ENCODE measurements around the gene ANO4. TPM values are rescaled to one million over a fixed set of nuclear protein-coding genes. Genes with fewer than 3 reads are reported as not detected.
"Not testable (repeated sequence)": the region's sequence is repeated elsewhere in the genome, so short reads cannot be mapped to it uniquely, and the experiment has no call there.

ANO4 gene
- total RNA-seq, 4 donors from 2014 or later: 0.06 TPM; not detected in 3

DNA sequence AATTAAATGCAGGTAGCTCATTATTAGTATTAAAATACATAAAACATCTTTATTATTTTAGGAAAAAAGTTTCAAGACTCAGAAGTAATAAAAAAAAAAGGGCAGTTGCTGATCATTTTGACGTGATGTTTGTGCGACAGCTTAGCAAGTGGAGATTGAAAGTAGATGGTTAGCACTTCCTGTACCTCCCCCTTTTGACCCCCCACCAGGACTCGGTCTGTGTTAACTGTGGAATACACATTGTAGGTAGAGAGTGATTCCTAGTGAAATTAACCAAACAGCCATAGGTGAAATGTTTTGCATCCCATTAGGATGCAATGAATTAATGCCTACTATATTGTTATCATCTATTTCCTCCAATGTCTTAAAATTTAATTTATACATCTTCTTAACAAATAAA is 294.7 kb downstream of the ANO4 start:
- WGBS, 2 donors: 74 to 83% methylated on average over 3 of the region's 3 CpGs
- DNase-seq (ENCODE audit: low spot score in 2 of 2): no peak
- intact Hi-C loops (cut with DNase I; ENCODE audit: low total_unique reads): no loop called here
- TF ChIP-seq, protein P1, sequence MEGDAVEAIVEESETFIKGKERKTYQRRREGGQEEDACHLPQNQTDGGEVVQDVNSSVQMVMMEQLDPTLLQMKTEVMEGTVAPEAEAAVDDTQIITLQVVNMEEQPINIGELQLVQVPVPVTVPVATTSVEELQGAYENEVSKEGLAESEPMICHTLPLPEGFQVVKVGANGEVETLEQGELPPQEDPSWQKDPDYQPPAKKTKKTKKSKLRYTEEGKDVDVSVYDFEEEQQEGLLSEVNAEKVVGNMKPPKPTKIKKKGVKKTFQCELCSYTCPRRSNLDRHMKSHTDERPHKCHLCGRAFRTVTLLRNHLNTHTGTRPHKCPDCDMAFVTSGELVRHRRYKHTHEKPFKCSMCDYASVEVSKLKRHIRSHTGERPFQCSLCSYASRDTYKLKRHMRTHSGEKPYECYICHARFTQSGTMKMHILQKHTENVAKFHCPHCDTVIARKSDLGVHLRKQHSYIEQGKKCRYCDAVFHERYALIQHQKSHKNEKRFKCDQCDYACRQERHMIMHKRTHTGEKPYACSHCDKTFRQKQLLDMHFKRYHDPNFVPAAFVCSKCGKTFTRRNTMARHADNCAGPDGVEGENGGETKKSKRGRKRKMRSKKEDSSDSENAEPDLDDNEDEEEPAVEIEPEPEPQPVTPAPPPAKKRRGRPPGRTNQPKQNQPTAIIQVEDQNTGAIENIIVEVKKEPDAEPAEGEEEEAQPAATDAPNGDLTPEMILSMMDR (IDR thresholded peaks at IDR 0.05): no peak
- TF ChIP-seq POLR2A (IDR thresholded peaks at IDR 0.05): no peak
- no peak overlapping the region for H3K4me3 ChIP-seq (ENCODE audit: low read depth, poor library complexity, severe bottlenecking)

DNA sequence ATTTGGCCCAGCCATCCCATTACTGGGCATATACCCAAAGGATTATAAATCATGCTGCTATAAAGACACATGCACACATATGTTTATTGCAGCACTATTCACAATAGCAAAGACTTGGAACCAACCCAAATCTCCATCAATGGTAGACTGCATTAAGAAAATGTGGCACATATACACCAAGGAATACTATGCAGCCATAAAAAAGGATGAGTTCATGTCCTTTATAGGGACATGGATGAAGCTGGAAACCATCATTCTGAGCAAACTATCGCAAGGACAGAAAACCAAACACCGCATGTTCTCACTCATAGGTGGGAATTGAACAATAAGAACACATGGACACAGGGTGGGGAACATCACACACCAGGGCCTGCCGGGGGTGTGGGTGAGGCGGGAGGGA is 295.6 kb downstream of the ANO4 start:
- H3K4me3 ChIP-seq (ENCODE audit: low read depth, poor library complexity, severe bottlenecking); intact Hi-C loops (cut with DNase I; ENCODE audit: low total_unique reads); DNase-seq (ENCODE audit: low spot score in 2 of 2): not testable (repeated sequence)
- WGBS, 2 donors: 96% methylated on average over 4 of the region's 4 CpGs

DNA sequence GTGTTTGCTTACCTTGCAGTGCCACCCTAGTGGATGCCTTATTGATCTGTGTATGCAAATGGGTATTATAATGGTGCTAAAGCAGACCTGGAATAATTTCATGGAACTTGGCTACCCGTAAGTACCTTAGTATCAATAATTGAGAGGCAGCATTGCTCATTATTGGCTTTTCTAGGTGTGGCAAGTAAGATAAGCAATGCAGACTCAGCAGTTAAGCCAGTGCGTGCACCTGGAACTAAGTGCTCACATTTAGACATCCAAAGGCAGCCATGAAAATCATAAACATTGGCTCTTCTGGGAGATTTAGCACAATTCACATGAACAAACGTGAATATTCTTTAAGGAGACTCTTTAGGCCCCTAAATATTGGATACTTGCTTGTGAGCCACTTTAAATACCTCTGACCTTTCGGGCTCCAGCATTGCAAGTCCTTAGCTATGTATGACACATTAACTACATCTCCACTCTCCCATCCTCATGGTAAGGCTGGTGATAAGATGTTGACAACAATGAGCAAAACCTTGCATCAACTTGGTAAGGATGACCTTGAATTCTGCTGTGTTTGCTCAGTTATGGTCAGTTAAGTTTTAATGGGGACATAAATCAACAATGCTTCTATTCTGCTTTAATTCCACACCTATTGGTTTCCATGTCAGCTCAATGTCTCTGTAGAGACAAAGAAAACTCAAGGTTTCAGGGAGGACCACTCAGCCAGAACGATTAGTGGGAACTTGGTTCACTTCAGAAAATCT is 303.4 kb downstream of the ANO4 start:
- WGBS, 2 donors: 65 to 72% methylated on average over 5 of the region's 5 CpGs
- H3K4me3 ChIP-seq (ENCODE audit: low read depth, poor library complexity, severe bottlenecking): no peak overlapping the region
- DNase-seq (ENCODE audit: low spot score in 2 of 2): no peak
- TF ChIP-seq POLR2A (IDR thresholded peaks at IDR 0.05): no peak
- TF ChIP-seq, protein P1 (IDR thresholded peaks at IDR 0.05): no peak
- intact Hi-C loops (cut with DNase I; ENCODE audit: low total_unique reads): no loop called here

DNA sequence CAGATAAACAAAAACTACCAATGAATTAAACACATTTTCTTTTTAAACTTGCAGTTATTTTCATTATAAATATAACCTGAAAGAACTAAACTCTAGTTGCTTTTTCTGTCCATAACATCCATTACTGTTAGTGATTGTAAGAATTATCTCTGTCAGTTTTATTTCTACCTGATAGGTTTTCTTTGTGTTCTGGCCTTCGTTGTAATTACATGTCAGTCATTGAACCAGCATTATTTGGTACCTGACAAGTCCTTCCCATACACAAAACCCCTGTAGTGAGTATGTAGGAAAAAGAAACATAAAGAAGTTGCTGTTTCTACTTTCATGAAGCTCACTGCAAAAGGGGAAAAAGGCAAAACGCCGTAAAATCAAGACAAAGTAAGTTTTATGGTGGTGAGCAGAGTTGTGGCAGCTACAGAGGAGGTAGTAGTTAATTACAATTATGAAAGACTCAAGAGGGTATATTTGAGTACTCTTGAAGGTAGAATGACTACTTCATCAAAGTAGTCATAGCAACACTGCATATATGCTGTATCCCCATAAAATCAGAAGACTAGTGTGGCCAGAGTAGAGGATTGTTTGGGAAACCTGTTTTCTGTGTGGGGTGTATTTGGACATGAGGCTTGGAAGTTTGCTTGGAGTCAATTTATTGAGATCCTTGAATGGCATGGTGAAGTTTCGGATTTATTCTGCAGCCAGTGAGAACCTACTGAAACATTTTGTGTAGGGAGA is 312.6 kb downstream of the ANO4 start:
- intact Hi-C loops (cut with DNase I; ENCODE audit: low total_unique reads): no loop called here
- 78 to 81% methylated on average over 4 of the region's 4 CpGs for WGBS, 2 donors
- H3K4me3 ChIP-seq (ENCODE audit: low read depth, poor library complexity, severe bottlenecking): no peak overlapping the region
- DNase-seq (ENCODE audit: low spot score in 2 of 2): no peak
- TF ChIP-seq POLR2A (IDR thresholded peaks at IDR 0.05): no peak
- TF ChIP-seq, protein P1 (IDR thresholded peaks at IDR 0.05): no peak

DNA sequence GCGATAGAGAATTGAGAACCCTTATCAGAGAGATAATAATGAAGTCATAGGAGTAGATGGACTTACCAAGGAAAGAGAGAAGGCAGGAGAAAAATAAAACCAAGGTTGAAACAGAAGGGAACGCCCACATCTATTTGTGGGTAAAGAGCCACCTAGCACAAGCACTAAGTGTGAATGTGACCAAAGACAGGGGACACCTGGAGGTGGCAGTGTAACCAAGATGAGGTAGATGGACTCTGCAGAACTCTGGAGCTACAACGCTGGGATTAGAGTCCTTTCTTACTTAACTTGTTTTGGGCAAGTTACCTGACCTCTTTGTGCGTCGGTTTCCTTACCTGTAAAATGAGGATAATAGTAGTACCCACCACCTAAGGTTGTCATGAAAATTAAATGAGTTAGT is 313.6 kb downstream of the ANO4 start:
- no peak for DNase-seq (ENCODE audit: low spot score in 2 of 2)
- no peak overlapping the region for H3K4me3 ChIP-seq (ENCODE audit: low read depth, poor library complexity, severe bottlenecking)
- intact Hi-C loops (cut with DNase I; ENCODE audit: low total_unique reads): no loop called here
- WGBS, 2 donors: 90 to 91% methylated on average over 5 of the region's 5 CpGs
- TF ChIP-seq POLR2A (IDR thresholded peaks at IDR 0.05): no peak
- TF ChIP-seq, protein P1 (IDR thresholded peaks at IDR 0.05): no peak

DNA sequence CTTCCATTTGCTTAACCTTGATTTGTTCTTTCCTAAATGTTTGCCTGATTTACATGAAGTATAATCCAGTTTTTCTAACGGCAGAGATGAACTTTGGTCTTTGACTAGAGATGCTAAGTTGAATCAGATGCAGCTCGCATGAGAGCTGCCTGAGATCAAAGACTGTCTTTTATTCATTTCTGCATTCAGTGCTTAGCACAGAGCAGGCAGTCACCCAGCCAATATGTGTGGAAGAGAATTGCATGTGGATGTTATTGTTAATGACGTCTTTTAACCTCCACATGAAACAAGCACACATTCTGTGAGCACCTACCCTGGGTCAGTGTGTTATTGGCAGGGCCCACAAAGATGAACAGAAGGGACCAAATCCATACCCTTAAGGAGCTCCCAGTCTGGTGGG is 316.3 kb downstream of the ANO4 start:
- intact Hi-C loops (cut with DNase I; ENCODE audit: low total_unique reads): no loop called here
- DNase-seq (ENCODE audit: low spot score in 2 of 2): no peak
- H3K4me3 ChIP-seq (ENCODE audit: low read depth, poor library complexity, severe bottlenecking): no peak overlapping the region
- TF ChIP-seq POLR2A (IDR thresholded peaks at IDR 0.05): no peak
- TF ChIP-seq, protein P1 (IDR thresholded peaks at IDR 0.05): no peak
- 66% methylated on average over 3 of the region's 3 CpGs for WGBS, 2 donors

All from lower leg skin (tissue), 4 donors.